ENCODE data around the gene LRRC25. TPM values are rescaled to one million over a fixed set of nuclear protein-coding genes. Genes with fewer than 3 reads are reported as not detected.

LRRC25 gene
- total and polyA plus RNA-seq, 10 of the 15 experiments (the other 5 are each of a cell fraction or from before 2014, with no cell fraction given), result 0.38 to 2.9 (median 1.2) TPM

- H3K9ac ChIP-seq (ENCODE audit: control insufficient read depth, insufficient read depth, low read length), result no peak overlapping the region
- 67% methylated on average over 3 of the region's 3 CpGs for WGBS (ENCODE audit: insufficient coverage, insufficient replicate concordance, low lambda C conversion rate, missing lambda C conversion rate)
- FAIRE-seq (no peak), ATAC-seq (no peak), DNase-seq (ENCODE audit: low read depth, low spot score) (no peak)
- no peaks in the 10 kb centered on the region for H3K79me2 ChIP-seq (ENCODE audit: control insufficient read depth, insufficient read depth, low read length)
- H3K27ac ChIP-seq (ENCODE audit: control insufficient read depth, insufficient read depth), result no peak overlapping the region
- no peak overlapping the region for H3K4me2 ChIP-seq (ENCODE audit: control insufficient read depth, insufficient read depth)
- no peak overlapping the region for H2AFZ ChIP-seq (ENCODE audit: control insufficient read depth, low read depth, low read length)
- no peak overlapping the region for H3K4me3 ChIP-seq
- CTCF ChIA-PET, result interaction anchor here (0.7 to 9.4 kb wide), 11 partner anchors 11 to 161 kb away, joined by 3 to 144 read pairs (median 4); no protein-coding TSS in a partner anchor
- in situ Hi-C loops (cut with MboI), result no loop called here
- no peaks in the 10 kb centered on the region; the same call in 2 of the 3 replicates for H3K9me3 ChIP-seq (replicated peaks; ENCODE audit: control insufficient read depth, insufficient read depth, low read length)
- TF ChIP-seq NFXL1 (IDR thresholded peaks at IDR 0.05; ENCODE audit: borderline replicate concordance) (no peak), EGR1 (IDR thresholded peaks at IDR 0.05; ENCODE audit: borderline replicate concordance in 1 of 2, low read depth in 2 of 2, low read length in 2 of 2) (no peak), CEBPB (IDR thresholded peaks at IDR 0.05; ENCODE audit: borderline replicate concordance in 1 of 2, low read depth in 2 of 2, low read length in 2 of 2) (no peak), HCFC1 (IDR thresholded peaks at IDR 0.05; ENCODE audit: low read length) (no peak), CHD2 (IDR thresholded peaks at IDR 0.05; ENCODE audit: borderline replicate concordance, low read depth, low read length) (no peak), SIX5 (IDR thresholded peaks at IDR 0.05; ENCODE audit: low read depth, low read length, severe bottlenecking) (no peak), FOXM1 (IDR thresholded peaks at IDR 0.05; ENCODE audit: low read depth, low read length) (no peak), CHD4 (IDR thresholded peaks at IDR 0.05) (no peak), MTA3 (IDR thresholded peaks at IDR 0.05; ENCODE audit: borderline replicate concordance, low read length) (no peak), NR2F1 (conservative IDR thresholded peaks at IDR 0.05) (no peak), CBFB (IDR thresholded peaks at IDR 0.05; ENCODE audit: low read depth) (no peak), EP300 (IDR thresholded peaks at IDR 0.05; ENCODE audit: borderline replicate concordance in 1 of 2, control insufficient read depth in 1 of 2, low read depth in 2 of 2, low read length in 2 of 2) (no peak), RAD21 (IDR thresholded peaks at IDR 0.05; ENCODE audit: insufficient read depth, low read depth, low read length) (no peak), MYB (IDR thresholded peaks at IDR 0.05; ENCODE audit: borderline replicate concordance, low read depth, low read length) (no peak), MYC (IDR thresholded peaks at IDR 0.05; ENCODE audit: insufficient read depth, insufficient read length, insufficient replicate concordance, low read length, severe bottlenecking) (no peak), SUZ12 (IDR thresholded peaks at IDR 0.05; ENCODE audit: unreplicated experiment) (no peak), ZNF274 (IDR thresholded peaks at IDR 0.05; ENCODE audit: insufficient read depth, insufficient read length) (no peak), TCF7 (IDR thresholded peaks at IDR 0.05; ENCODE audit: borderline replicate concordance) (no peak), ZNF207 (IDR thresholded peaks at IDR 0.05; ENCODE audit: borderline replicate concordance) (no peak), ZBTB4 (CRISPR knock-in tag; IDR thresholded peaks at IDR 0.05) (no peak)
- POLR2A ChIA-PET, result no interaction called here
- peaks cover 0 to 3% of the 10 kb centered on the region in 2 experiments; a peak in 3 of 4 replicates for H3K27me3 ChIP-seq (replicated peaks in 1 of 2; ENCODE audit: control insufficient read depth in 2 of 2, insufficient read depth in 2 of 2, low read length in 1 of 2)
- no peaks in the 10 kb centered on the region for H4K20me1 ChIP-seq (ENCODE audit: control insufficient read depth, insufficient read depth)
- RAD21 ChIA-PET (ENCODE audit: unreplicated experiment), result interaction anchor here (0.9 to 1.0 kb wide), 2 partner anchors 24 to 29 kb away, joined by 4 read pairs; no protein-coding TSS in a partner anchor
- H3K4me1 ChIP-seq (ENCODE audit: control insufficient read depth, insufficient read depth, low read length), result peaks cover 8% of the 10 kb centered on the region
- no TSS peak for BruUV-seq (replicated peaks)
- H3K36me3 ChIP-seq (ENCODE audit: control insufficient read depth in 2 of 2, insufficient read depth in 2 of 2, low read length in 1 of 2), result no peaks in the 10 kb centered on the region
- intact Hi-C loops (cut with micrococcal nuclease; ENCODE audit: unreplicated experiment), result no loop called here
- SMC1A ChIA-PET (ENCODE audit: uncharacterized antibody, unreplicated experiment), result interaction anchor here (2.1 kb wide), 1 partner anchor 16 kb away, joined by 4 read pairs; no protein-coding TSS in a partner anchor
These were observed 12.1 kb downstream of the LRRC25 start for GRCh38 chr19:18385359-18385674.
